Measurements from ENCODE around the gene IGF1R. TPM values are rescaled to one million over a fixed set of nuclear protein-coding genes. Genes with fewer than 3 reads are reported as not detected.

The IGF1R gene
- total RNA-seq, 4 donors from 2014 or later, result 49.4 to 239 (median 109) TPM

GRCh38 chr15:98763179-98763578 lies 114.8 kb downstream of the IGF1R start:
- 35 to 37% methylated on average over 3 to 4 of the region's 4 CpGs for WGBS, 2 donors (ENCODE audit: low coverage in 1 of 2)
- no peaks in the 10 kb centered on the region for H3K27me3 ChIP-seq
- intact Hi-C loops (cut with DNase I; ENCODE audit: low total_unique reads) (no loop called here), in situ Hi-C loops (cut with MboI; ENCODE audit: low pct_ligation_motif_present in 1 of 4, low pct_unique_long_range_greater_than_20kb in 1 of 4, low sequenced_read_pairs in 3 of 4) (no loop called here)
- DNase-seq, result no peak
- no peak for TF ChIP-seq POLR2AphosphoS5 (IDR thresholded peaks at IDR 0.05)
- H3K9me3 ChIP-seq, result no peaks in the 10 kb centered on the region
- H3K27ac ChIP-seq, result no peak overlapping the region
- no peaks in the 10 kb centered on the region for H3K36me3 ChIP-seq
- no peak overlapping the region for H3K4me3 ChIP-seq
- H3K4me1 ChIP-seq, result peaks cover 4 to 23% (median 15%) of the 10 kb centered on the region in 4 donors

GRCh38 chr15:98764291-98764690 lies 116.0 kb downstream of the IGF1R start:
- H3K9me3 ChIP-seq, result no peaks in the 10 kb centered on the region
- H3K4me3 ChIP-seq, result no peak overlapping the region
- WGBS, 2 donors (ENCODE audit: low coverage in 1 of 2), result 94 to 97% methylated on average over 2 of the region's 2 CpGs
- no peak overlapping the region for H3K27ac ChIP-seq
- DNase-seq, result no peak
- H3K27me3 ChIP-seq, result no peaks in the 10 kb centered on the region
- intact Hi-C loops (cut with DNase I; ENCODE audit: low total_unique reads) (no loop called here), in situ Hi-C loops (cut with MboI; ENCODE audit: low pct_ligation_motif_present in 1 of 4, low pct_unique_long_range_greater_than_20kb in 1 of 4, low sequenced_read_pairs in 3 of 4) (no loop called here)
- TF ChIP-seq POLR2AphosphoS5 (IDR thresholded peaks at IDR 0.05) (no peak), POLR2A (IDR thresholded peaks at IDR 0.05) (no peak), EP300 (IDR thresholded peaks at IDR 0.05; ENCODE audit: low read depth) (no peak), CTCF (IDR thresholded peaks at IDR 0.05) (no peak)
- H3K36me3 ChIP-seq, result no peaks in the 10 kb centered on the region
- peaks cover 4 to 23% (median 15%) of the 10 kb centered on the region in 4 donors for H3K4me1 ChIP-seq

- peaks cover 0 to 13% (median 9%) of the 10 kb centered on the region in 4 donors for H3K4me1 ChIP-seq
- H3K9me3 ChIP-seq, result no peaks in the 10 kb centered on the region
- in situ Hi-C loops (cut with MboI; ENCODE audit: low pct_ligation_motif_present in 1 of 4, low pct_unique_long_range_greater_than_20kb in 1 of 4, low sequenced_read_pairs in 3 of 4) (no loop called here), intact Hi-C loops (cut with DNase I; ENCODE audit: low total_unique reads) (no loop called here)
- DNase-seq, result no peak
- 94% methylated on average over 2 of the region's 2 CpGs; no CpG with 5 or more reads in 1 of the 2 donors for WGBS, 2 donors (ENCODE audit: low coverage in 1 of 2)
- no peaks in the 10 kb centered on the region for H3K36me3 ChIP-seq
- no peak overlapping the region for H3K27ac ChIP-seq
- no peaks in the 10 kb centered on the region for H3K27me3 ChIP-seq
- H3K4me3 ChIP-seq, result no peak overlapping the region
- no peak for TF ChIP-seq CTCF (IDR thresholded peaks at IDR 0.05)
- TF ChIP-seq EP300 (IDR thresholded peaks at IDR 0.05; ENCODE audit: low read depth), result no peak
Observed at GRCh38 chr15:98765610-98766009, 117.3 kb downstream of the IGF1R start.

GRCh38 chr15:98767692-98768091 lies 119.4 kb downstream of the IGF1R start:
- Histone ChIP-seq H3K36me3 (no peaks in the 10 kb centered on the region), H3K9me3 (no peaks in the 10 kb centered on the region), H3K4me1 (peaks cover 8 to 24% (median 14%) of the 10 kb centered on the region in 4 donors), H3K27ac (no peak overlapping the region), H3K27me3 (no peaks in the 10 kb centered on the region), H3K4me3 (no peak overlapping the region)
- intact Hi-C loops (cut with DNase I; ENCODE audit: low total_unique reads) (no loop called here), in situ Hi-C loops (cut with MboI; ENCODE audit: low pct_ligation_motif_present in 1 of 4, low pct_unique_long_range_greater_than_20kb in 1 of 4, low sequenced_read_pairs in 3 of 4) (no loop called here)
- TF ChIP-seq EP300 (IDR thresholded peaks at IDR 0.05; ENCODE audit: low read depth) (no peak), POLR2A (IDR thresholded peaks at IDR 0.05) (no peak), CTCF (IDR thresholded peaks at IDR 0.05) (no peak), POLR2AphosphoS5 (IDR thresholded peaks at IDR 0.05) (no peak)
- DNase-seq, result no peak
- WGBS, 2 donors (ENCODE audit: low coverage in 1 of 2), result 92 to 100% methylated on average over 1 to 4 of the region's 4 CpGs

- in situ Hi-C loops (cut with MboI; ENCODE audit: low pct_ligation_motif_present in 1 of 4, low pct_unique_long_range_greater_than_20kb in 1 of 4, low sequenced_read_pairs in 3 of 4), result no loop called here
- no peaks in the 10 kb centered on the region for H3K9me3 ChIP-seq
- peaks cover 0 to 12% (median 10%) of the 10 kb centered on the region in 4 donors for H3K4me1 ChIP-seq
- H3K36me3 ChIP-seq, result no peaks in the 10 kb centered on the region
- DNase-seq, result no peak
- H3K27ac ChIP-seq, result no peak overlapping the region
- no peak overlapping the region for H3K4me3 ChIP-seq
- intact Hi-C loops (cut with DNase I; ENCODE audit: low total_unique reads), result no loop called here
- TF ChIP-seq EP300 (IDR thresholded peaks at IDR 0.05; ENCODE audit: low read depth) (no peak), CTCF (IDR thresholded peaks at IDR 0.05) (no peak), POLR2A (IDR thresholded peaks at IDR 0.05) (no peak), POLR2AphosphoS5 (IDR thresholded peaks at IDR 0.05) (no peak)
- WGBS, 2 donors (ENCODE audit: low coverage in 1 of 2), result 89 to 95% methylated on average over 3 to 6 of the region's 6 CpGs
- no peaks in the 10 kb centered on the region for H3K27me3 ChIP-seq
Observed at GRCh38 chr15:98769867-98770266, 121.5 kb downstream of the IGF1R start.

Measured in transverse colon (tissue), 4 donors.